HFFc6 (cell line): ENCODE results near the gene TEX11. TPM values are rescaled to one million over a fixed set of nuclear protein-coding genes. Genes with fewer than 3 reads are reported as not detected.
"Not testable (repeated sequence)": the region's sequence is repeated elsewhere in the genome, so short reads cannot be mapped to it uniquely, and the experiment has no call there.

Experiments used
- DNase-seq: peaks from one replicate; pipeline ENCODE4 v3.0.0-alpha.2; 2018
- H3K27ac Mint-ChIP-seq: 2 replicates; pipeline ENCODE4 v1.8.0; 2020; ENCODE audit warnings: mild to moderate bottlenecking, mixed read lengths
- H3K27me3 Mint-ChIP-seq: 2 replicates; pipeline ENCODE4 v1.8.0; 2021; ENCODE audit warnings: mild to moderate bottlenecking, moderate library complexity, mixed read lengths; ENCODE audit not compliant: insufficient read depth
- H3K36me3 Mint-ChIP-seq: 2 replicates; pipeline ENCODE4 v1.8.0; 2021; ENCODE audit warnings: low read depth, mixed read lengths
- H3K4me1 Mint-ChIP-seq: 2 replicates; pipeline ENCODE4 v1.8.0; 2020; ENCODE audit warnings: low read depth, mixed read lengths
- H3K4me3 Mint-ChIP-seq: 2 replicates; pipeline ENCODE4 v1.8.0; 2020; ENCODE audit warnings: mild to moderate bottlenecking, moderate library complexity, mixed read lengths
- H3K9me3 Mint-ChIP-seq: 2 replicates; pipeline ENCODE4 v1.8.0; 2020; ENCODE audit warnings: mild to moderate bottlenecking, mixed read lengths
- CTCF ChIP-seq: fragments of 200-600 bp; sonication (generic); IDR thresholded peaks from 2 replicates; pipeline ENCODE4 v1.5.0; 2021; ENCODE audit warnings: antibody characterized with exemption, mild to moderate bottlenecking
- total RNA-seq, 6 experiments: library from RNA; stranded (reverse); fragmentation: NEBNext Ultra II Directional; extraction: Animal tissue kit (Norgen Biotek cat#: 25700); gene quantifications; 2 replicates in 1 of 6; 3 replicates in 5 of 6; pipeline ENCODE4 v1.2.3, GENCODE V29; 2021

TEX11 gene
- total RNA-seq, 6 experiments from 2014 or later = not detected

GRCh38 chrX:70527610-70528345 lies 380.7 kb downstream of the TEX11 start:
- TF ChIP-seq CTCF = no peak
- Mint-ChIP-seq H3K27me3 (peaks cover 5% of the 10 kb centered on the region), H3K36me3 (no peaks in the 10 kb centered on the region), H3K4me1 (no peaks in the 10 kb centered on the region), H3K4me3 (no peak overlapping the region), H3K27ac (no peak overlapping the region), H3K9me3 (no peaks in the 10 kb centered on the region)
- no peak for DNase-seq

GRCh38 chrX:70527053-70527452 lies 381.5 kb downstream of the TEX11 start:
- Mint-ChIP-seq H3K4me3 (no peak overlapping the region), H3K36me3 (no peaks in the 10 kb centered on the region), H3K4me1 (no peaks in the 10 kb centered on the region), H3K27ac (no peak overlapping the region), H3K27me3 (peaks cover 5% of the 10 kb centered on the region), H3K9me3 (no peaks in the 10 kb centered on the region)
- no peak for TF ChIP-seq CTCF
- no peak for DNase-seq

GRCh38 chrX:70525733-70526132 lies 382.8 kb downstream of the TEX11 start:
- no peak for TF ChIP-seq CTCF
- no peak for DNase-seq
- Mint-ChIP-seq H3K27ac (no peak overlapping the region), H3K27me3 (peaks cover 5% of the 10 kb centered on the region), H3K36me3 (no peaks in the 10 kb centered on the region), H3K4me1 (no peaks in the 10 kb centered on the region), H3K9me3 (no peaks in the 10 kb centered on the region), H3K4me3 (no peak overlapping the region)

GRCh38 chrX:70515692-70516091 lies 392.8 kb downstream of the TEX11 start:
- not testable (repeated sequence) for H3K9me3 Mint-ChIP-seq, H3K27ac Mint-ChIP-seq, H3K36me3 Mint-ChIP-seq, H3K4me3 Mint-ChIP-seq, H3K4me1 Mint-ChIP-seq, H3K27me3 Mint-ChIP-seq, DNase-seq

- not testable (repeated sequence) for H3K36me3 Mint-ChIP-seq, H3K4me3 Mint-ChIP-seq, H3K9me3 Mint-ChIP-seq, H3K27me3 Mint-ChIP-seq, DNase-seq, H3K27ac Mint-ChIP-seq, H3K4me1 Mint-ChIP-seq
These were observed 393.2 kb downstream of the TEX11 start for GRCh38 chrX:70515270-70515669.

- no peaks in the 10 kb centered on the region for H3K9me3 Mint-ChIP-seq
- H3K27me3 Mint-ChIP-seq = peaks cover 2% of the 10 kb centered on the region; the same call in 1 of the 2 replicates
- no peaks in the 10 kb centered on the region for H3K36me3 Mint-ChIP-seq
- no peak overlapping the region for H3K4me3 Mint-ChIP-seq
- no peak overlapping the region for H3K27ac Mint-ChIP-seq
- H3K4me1 Mint-ChIP-seq = peaks cover 25% of the 10 kb centered on the region
- no peak for DNase-seq
- TF ChIP-seq CTCF = no peak
These were observed 399.4 kb downstream of the TEX11 start for GRCh38 chrX:70509078-70509477.
